MM.1S (cell line): ENCODE data around the gene RAB11FIP2.

Source experiments
- EZH2 ChIP-seq: fragments of 300-600 bp; sonication (generic); optimal IDR thresholded peaks from 2 replicates; pipeline ENCODE3; 2017; ENCODE audit warnings: low read depth, mild to moderate bottlenecking, antibody characterized with exemption, low read length, mixed read lengths
- TF ChIP-seq, protein P1 (sequence below): fragments of 300-600 bp; sonication (generic); IDR thresholded peaks from 2 replicates; pipeline ENCODE4 v1.5.1; 2016; ENCODE audit warnings: antibody characterized with exemption, low read length, mixed read lengths

DNA sequence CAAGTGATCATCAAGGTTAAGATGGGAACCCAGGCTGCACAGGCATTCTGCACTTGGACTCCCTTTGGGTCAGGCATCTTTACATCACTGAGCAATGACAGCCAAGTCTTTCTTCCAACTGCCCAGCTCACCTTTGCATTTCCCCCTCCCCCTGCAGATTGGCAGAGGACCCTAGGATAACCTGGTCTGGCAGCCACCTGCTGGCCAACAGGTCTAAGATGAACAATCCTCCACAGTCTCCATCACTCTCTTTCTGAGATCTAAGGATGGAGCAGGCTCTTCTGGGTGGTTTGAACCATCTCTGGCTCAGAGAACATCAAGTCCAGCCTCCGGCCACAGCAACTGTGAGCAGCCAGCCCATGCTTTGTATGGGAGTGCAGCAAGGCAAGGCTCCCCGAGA is 75.8 kb downstream of the RAB11FIP2 start:
- TF ChIP-seq, protein P1, sequence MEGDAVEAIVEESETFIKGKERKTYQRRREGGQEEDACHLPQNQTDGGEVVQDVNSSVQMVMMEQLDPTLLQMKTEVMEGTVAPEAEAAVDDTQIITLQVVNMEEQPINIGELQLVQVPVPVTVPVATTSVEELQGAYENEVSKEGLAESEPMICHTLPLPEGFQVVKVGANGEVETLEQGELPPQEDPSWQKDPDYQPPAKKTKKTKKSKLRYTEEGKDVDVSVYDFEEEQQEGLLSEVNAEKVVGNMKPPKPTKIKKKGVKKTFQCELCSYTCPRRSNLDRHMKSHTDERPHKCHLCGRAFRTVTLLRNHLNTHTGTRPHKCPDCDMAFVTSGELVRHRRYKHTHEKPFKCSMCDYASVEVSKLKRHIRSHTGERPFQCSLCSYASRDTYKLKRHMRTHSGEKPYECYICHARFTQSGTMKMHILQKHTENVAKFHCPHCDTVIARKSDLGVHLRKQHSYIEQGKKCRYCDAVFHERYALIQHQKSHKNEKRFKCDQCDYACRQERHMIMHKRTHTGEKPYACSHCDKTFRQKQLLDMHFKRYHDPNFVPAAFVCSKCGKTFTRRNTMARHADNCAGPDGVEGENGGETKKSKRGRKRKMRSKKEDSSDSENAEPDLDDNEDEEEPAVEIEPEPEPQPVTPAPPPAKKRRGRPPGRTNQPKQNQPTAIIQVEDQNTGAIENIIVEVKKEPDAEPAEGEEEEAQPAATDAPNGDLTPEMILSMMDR = no peak
- TF ChIP-seq EZH2 = no peak
